GM18505 (cell line): ENCODE results near the gene TMEM87A.
A peak's percentile ranks its signal among the peaks of the same experiment; 100 is the strongest.

Source experiments
- ATAC-seq: cut with Tn5 transposase; IDR thresholded peaks from one replicate; pipeline ENCODE4 v1.9.1; 2021; ENCODE audit not compliant: unreplicated experiment
- POLR2A ChIP-seq: IDR thresholded peaks from 4 replicates; pipeline ENCODE4 v1.6.1; 2011; ENCODE audit warnings: borderline replicate concordance; ENCODE audit not compliant: insufficient read depth, insufficient read length; ENCODE audit errors: extremely low read depth

The TMEM87A gene

GRCh38 chr15:42282926-42283325 is 9.7 kb upstream of the TMEM87A start:
- no peak for TF ChIP-seq POLR2A
- no peak for ATAC-seq

GRCh38 chr15:42282344-42282743 is 9.1 kb upstream of the TMEM87A start:
- TF ChIP-seq POLR2A, result no peak
- ATAC-seq, result no peak

GRCh38 chr15:42279234-42279723 is 6.0 kb upstream of the TMEM87A start:
- ATAC-seq, result no peak
- TF ChIP-seq POLR2A, result no peak

- TF ChIP-seq POLR2A, result no peak
- ATAC-seq, result no peak
Measured at GRCh38 chr15:42276762-42277161, 3.5 kb upstream of the TMEM87A start.

GRCh38 chr15:42275780-42276391 is 2.7 kb upstream of the TMEM87A start:
- ATAC-seq, result no peak
- no peak for TF ChIP-seq POLR2A

- no peak for TF ChIP-seq POLR2A
- no peak for ATAC-seq
Measured at GRCh38 chr15:42274702-42274989, 1.4 kb upstream of the TMEM87A start.

GRCh38 chr15:42273900-42274701 is 868 bp upstream of the TMEM87A start:
- TF ChIP-seq POLR2A, result no peak
- peak; percentile 15 for ATAC-seq

GRCh38 chr15:42270996-42271395 is 2.2 kb downstream of the TMEM87A start:
- no peak for TF ChIP-seq POLR2A
- no peak for ATAC-seq

- no peak for TF ChIP-seq POLR2A
- ATAC-seq, result no peak
Measured at GRCh38 chr15:42270551-42270950, 2.7 kb downstream of the TMEM87A start.

GRCh38 chr15:42267286-42267685 is 5.9 kb downstream of the TMEM87A start:
- no peak for ATAC-seq
- TF ChIP-seq POLR2A, result no peak

GRCh38 chr15:42264795-42265194 is 8.4 kb downstream of the TMEM87A start:
- no peak for ATAC-seq
- TF ChIP-seq POLR2A, result no peak

- TF ChIP-seq POLR2A, result no peak
- ATAC-seq, result no peak
Measured at GRCh38 chr15:42253300-42253699, 19.9 kb downstream of the TMEM87A start.

GRCh38 chr15:42240823-42241222 is 32.4 kb downstream of the TMEM87A start:
- no peak for TF ChIP-seq POLR2A
- no peak for ATAC-seq

GRCh38 chr15:42239528-42240182 is 33.6 kb downstream of the TMEM87A start:
- TF ChIP-seq POLR2A, result no peak
- no peak for ATAC-seq
